HEK293T (cell line): Measurements from ENCODE around the gene BCL2L11.

Experiments
- ARNT ChIP-seq: fragments of 450-650 bp; IDR thresholded peaks from 2 replicates; pipeline ENCODE4 v1.6.1; 2017; ENCODE audit warnings: mild to moderate bottlenecking
- ELF4 ChIP-seq: fragments of 450-650 bp; IDR thresholded peaks from 2 replicates; pipeline ENCODE4 v1.6.1; 2017; ENCODE audit warnings: antibody characterized with exemption
- FOXA1 ChIP-seq: fragments of 450-650 bp; IDR thresholded peaks from 2 replicates; pipeline ENCODE4 v1.6.1; 2016; ENCODE audit warnings: mild to moderate bottlenecking
- FOXK2 ChIP-seq: fragments of 450-650 bp; IDR thresholded peaks from 2 replicates; pipeline ENCODE4 v1.6.1; 2016; ENCODE audit warnings: mild to moderate bottlenecking
- L3MBTL2 ChIP-seq: fragments of 450-650 bp; conservative IDR thresholded peaks from 2 replicates; pipeline ENCODE4 v1.6.1; 2016; ENCODE audit warnings: mild to moderate bottlenecking
- PKNOX1 ChIP-seq: fragments of 450-650 bp; IDR thresholded peaks from 2 replicates; pipeline ENCODE4 v1.6.1; 2016
- SP1 ChIP-seq: fragments of 450-650 bp; IDR thresholded peaks from 2 replicates; pipeline ENCODE4 v1.6.1; 2017
- TARDBP ChIP-seq: fragments of 450-650 bp; IDR thresholded peaks from 2 replicates; pipeline ENCODE4 v1.6.1; 2016

- TF ChIP-seq L3MBTL2 (no peak), ARNT (no peak), SP1 (no peak), FOXA1 (no peak), ELF4 (no peak), FOXK2 (no peak), TARDBP (no peak), PKNOX1 (no peak)
These were observed 2.1 kb downstream of the BCL2L11 start for GRCh38 chr2:111122631-111123421.
